ENCODE results near the gene FRMD4B.
A peak's percentile ranks its signal among the peaks of the same experiment; 100 is the strongest.
"Not testable (repeated sequence)": the region's sequence is repeated elsewhere in the genome, so short reads cannot be mapped to it uniquely, and the experiment has no call there.

Gene FRMD4B

DNA sequence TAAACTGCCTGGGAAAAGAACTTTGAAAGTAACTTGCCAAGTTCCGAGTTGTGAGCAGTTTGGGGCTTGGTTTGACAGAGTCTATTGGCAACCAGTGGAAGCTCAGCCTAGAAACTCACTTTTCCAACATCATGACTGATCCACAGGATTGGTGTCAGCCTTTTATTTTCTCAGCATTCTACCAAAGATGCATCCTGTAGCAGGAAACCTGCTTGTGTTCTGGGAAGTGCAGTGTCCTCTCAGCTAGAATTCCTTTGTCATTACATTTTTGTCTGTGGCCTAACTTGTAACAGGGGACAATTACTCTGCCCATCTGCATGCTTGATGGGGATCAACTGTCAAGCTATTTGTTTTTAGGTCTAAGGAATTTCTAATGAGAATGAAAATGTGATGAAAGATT is 146.8 kb downstream of the FRMD4B start:
- Histone ChIP-seq H3K27me3 (ENCODE audit: insufficient read depth, low read length) (no peaks in the 10 kb centered on the region), H3K9me3 (ENCODE audit: insufficient read depth, low read depth, low read length) (no peaks in the 10 kb centered on the region), H3K9ac (ENCODE audit: low read depth, low read length) (no peak overlapping the region), H3K4me1 (ENCODE audit: insufficient read depth, low read length) (peaks cover 52% of the 10 kb centered on the region), H3K36me3 (ENCODE audit: insufficient read depth, low read length) (no peaks in the 10 kb centered on the region), H3K4me3 (ENCODE audit: low read length) (no peak overlapping the region), H3K27ac (ENCODE audit: low read depth, low read length) (peak overlapping the region; percentile 47; the same call in 1 of the 2 replicates)
- 61% methylated on average over 1 of the region's 1 CpG for WGBS

DNA sequence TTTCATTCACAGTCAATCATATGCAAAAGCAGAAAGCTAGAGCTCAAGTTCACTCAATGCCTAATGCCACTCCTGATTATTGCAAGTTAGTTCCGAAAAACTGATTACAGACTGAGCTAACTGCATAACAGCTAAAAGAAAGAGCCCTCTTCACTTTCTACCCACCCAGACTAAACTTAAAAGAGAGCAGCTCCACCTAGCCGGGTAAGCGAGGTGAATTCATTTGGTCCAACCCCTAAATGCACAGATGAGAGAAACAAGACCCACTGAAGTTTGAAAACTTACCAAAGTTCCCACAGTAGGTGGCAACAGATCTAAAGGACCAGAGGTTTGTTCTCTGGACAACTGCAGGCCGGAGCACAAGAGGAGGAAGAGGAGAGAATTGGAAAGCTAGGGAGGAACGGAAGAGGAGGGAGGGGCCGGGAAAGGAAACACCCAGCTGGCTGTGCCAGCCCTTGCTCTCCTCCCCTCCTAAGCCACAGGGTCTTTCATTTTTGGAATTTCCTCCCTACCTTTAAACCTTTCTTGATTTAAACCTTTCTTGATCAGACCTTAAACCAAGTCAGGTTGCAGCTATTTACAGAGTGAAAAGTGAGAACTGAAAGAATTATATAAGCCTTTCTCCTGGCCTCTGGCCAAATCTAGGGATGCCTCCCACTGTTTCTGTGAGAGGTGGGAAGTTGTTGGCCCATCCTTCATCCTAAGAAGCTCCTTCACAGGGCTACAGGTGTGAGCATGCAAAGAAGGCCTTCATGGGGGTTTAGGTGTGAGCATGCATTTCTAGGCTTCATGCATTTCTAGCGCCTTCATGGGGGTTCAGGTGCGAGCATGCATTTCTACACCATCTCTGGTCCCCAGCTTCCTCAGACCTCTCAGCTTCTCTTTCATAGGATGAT is 148.8 kb downstream of the FRMD4B start:
- H3K27ac ChIP-seq (ENCODE audit: low read depth, low read length) = no peak overlapping the region
- 46% methylated on average over 8 of the region's 8 CpGs for WGBS
- no peaks in the 10 kb centered on the region for H3K36me3 ChIP-seq (ENCODE audit: insufficient read depth, low read length)
- no peaks in the 10 kb centered on the region for H3K9me3 ChIP-seq (ENCODE audit: insufficient read depth, low read depth, low read length)
- no peak overlapping the region for H3K4me3 ChIP-seq (ENCODE audit: low read length)
- no peaks in the 10 kb centered on the region for H3K27me3 ChIP-seq (ENCODE audit: insufficient read depth, low read length)
- H3K4me1 ChIP-seq (ENCODE audit: insufficient read depth, low read length) = peaks cover 39% of the 10 kb centered on the region
- no peak overlapping the region for H3K9ac ChIP-seq (ENCODE audit: low read depth, low read length)

DNA sequence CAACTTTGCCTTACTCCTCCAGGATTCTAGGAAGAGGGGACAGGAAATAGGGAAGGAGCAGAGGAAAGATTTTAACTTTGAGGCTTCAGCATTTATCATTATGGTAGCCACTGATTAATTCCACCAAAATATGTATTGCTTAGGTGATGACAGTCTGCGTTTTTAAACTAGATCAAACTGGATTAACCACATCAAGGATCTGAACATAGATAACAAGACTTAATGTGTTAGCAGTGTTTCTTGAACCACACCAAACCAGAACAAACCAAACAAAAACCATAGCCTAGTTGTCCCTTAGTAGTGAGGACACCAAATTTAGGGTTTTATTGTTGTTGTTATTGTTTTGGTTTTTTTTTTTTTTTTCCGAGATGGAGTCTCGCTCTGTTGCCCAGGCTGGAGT is 150.0 kb downstream of the FRMD4B start:
- H3K27ac ChIP-seq (ENCODE audit: low read depth, low read length) = no peak overlapping the region
- H3K27me3 ChIP-seq (ENCODE audit: insufficient read depth, low read length) = no peaks in the 10 kb centered on the region
- WGBS = 91% methylated on average over 3 of the region's 3 CpGs
- no peak overlapping the region for H3K4me3 ChIP-seq (ENCODE audit: low read length)
- no peaks in the 10 kb centered on the region for H3K9me3 ChIP-seq (ENCODE audit: insufficient read depth, low read depth, low read length)
- H3K4me1 ChIP-seq (ENCODE audit: insufficient read depth, low read length) = peaks cover 28% of the 10 kb centered on the region
- H3K36me3 ChIP-seq (ENCODE audit: insufficient read depth, low read length) = no peaks in the 10 kb centered on the region
- no peak overlapping the region for H3K9ac ChIP-seq (ENCODE audit: low read depth, low read length)

DNA sequence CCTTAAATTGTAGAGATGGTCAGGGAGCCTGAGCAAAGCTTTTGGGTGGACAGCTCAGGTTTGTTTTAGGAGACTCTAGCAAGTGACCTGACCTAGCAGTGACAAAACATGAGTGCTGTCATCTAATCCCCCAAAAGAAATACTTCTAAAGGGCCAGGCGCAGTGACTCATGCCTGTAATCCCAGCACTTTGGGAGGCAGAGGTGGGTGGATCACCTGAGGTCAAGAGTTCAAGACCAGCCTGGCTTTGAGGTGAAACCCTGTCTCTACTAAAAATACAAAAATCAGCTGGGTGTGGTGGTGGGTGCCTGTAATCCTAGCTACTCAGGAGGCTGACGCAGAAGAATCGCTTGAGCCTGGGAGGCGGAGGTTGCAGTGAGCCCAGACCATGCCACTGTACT is 150.7 kb downstream of the FRMD4B start:
- not testable (repeated sequence) for H3K4me3 ChIP-seq (ENCODE audit: low read length); H3K36me3 ChIP-seq (ENCODE audit: insufficient read depth, low read length)
- WGBS = 98% methylated on average over 4 of the region's 4 CpGs

DNA sequence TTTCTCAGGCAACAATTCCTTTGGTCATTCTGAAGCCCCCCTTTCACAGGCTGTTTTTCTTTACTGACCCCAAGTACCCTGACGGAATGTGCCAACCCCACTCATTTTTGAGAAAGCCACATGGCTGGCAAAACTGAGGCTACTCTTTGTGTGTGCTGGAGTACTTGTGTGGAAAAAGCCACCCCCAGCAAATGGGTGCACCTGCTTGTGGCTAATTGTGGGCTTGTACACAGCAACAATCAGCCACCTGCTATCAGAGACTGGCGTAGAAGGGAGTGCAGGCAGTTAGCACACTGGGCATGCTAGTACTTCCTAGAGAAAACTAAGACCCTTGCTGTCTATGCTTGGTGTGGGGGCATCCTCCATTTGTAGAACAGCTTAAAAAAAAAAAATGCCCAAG is 153.4 kb downstream of the FRMD4B start:
- H3K36me3 ChIP-seq (ENCODE audit: insufficient read depth, low read length) = no peaks in the 10 kb centered on the region
- H3K4me3 ChIP-seq (ENCODE audit: low read length) = no peak overlapping the region
- H3K9me3 ChIP-seq (ENCODE audit: insufficient read depth, low read depth, low read length) = no peaks in the 10 kb centered on the region
- no peaks in the 10 kb centered on the region for H3K27me3 ChIP-seq (ENCODE audit: insufficient read depth, low read length)
- 94% methylated on average over 2 of the region's 2 CpGs for WGBS
- peaks cover 11% of the 10 kb centered on the region for H3K4me1 ChIP-seq (ENCODE audit: insufficient read depth, low read length)
- no peak overlapping the region for H3K9ac ChIP-seq (ENCODE audit: low read depth, low read length)
- no peak overlapping the region for H3K27ac ChIP-seq (ENCODE audit: low read depth, low read length)

More for the DNA sequence above, 150.7 kb downstream of the FRMD4B start:
- H3K9me3 ChIP-seq (ENCODE audit: insufficient read depth, low read depth, low read length); H3K27me3 ChIP-seq (ENCODE audit: insufficient read depth, low read length); H3K27ac ChIP-seq (ENCODE audit: low read depth, low read length); H3K9ac ChIP-seq (ENCODE audit: low read depth, low read length): not testable (repeated sequence)
- peaks cover 24% of the 10 kb centered on the region for H3K4me1 ChIP-seq (ENCODE audit: insufficient read depth, low read length)

DNA sequence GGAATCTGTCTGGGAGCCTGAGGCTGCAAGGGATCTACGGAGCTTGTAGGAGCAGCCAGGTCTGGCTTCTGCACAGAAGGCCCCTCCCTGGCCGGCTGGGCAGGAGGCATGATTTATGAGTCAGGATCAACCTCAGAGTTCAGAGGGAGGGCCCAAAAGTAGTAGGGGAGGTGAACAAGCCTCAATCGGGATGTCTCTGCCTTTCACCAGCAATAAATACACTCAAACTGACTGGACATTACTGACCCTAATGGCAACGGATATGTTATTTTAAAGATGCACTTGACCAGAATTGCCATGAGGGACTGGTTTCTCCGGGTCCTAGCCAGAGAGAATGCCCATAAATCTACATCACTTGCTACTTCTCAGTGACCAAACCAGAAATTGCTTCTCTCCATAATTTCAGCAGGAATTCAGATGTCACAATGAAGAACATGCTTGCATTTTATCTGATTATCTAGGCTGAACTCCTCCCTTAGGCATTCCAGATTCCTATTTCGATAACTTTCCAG is 153.9 kb downstream of the FRMD4B start:
- no peak overlapping the region for H3K4me3 ChIP-seq (ENCODE audit: low read length)
- no peak overlapping the region for H3K9ac ChIP-seq (ENCODE audit: low read depth, low read length)
- peaks cover 6% of the 10 kb centered on the region for H3K4me1 ChIP-seq (ENCODE audit: insufficient read depth, low read length)
- no peaks in the 10 kb centered on the region for H3K9me3 ChIP-seq (ENCODE audit: insufficient read depth, low read depth, low read length)
- H3K27me3 ChIP-seq (ENCODE audit: insufficient read depth, low read length) = no peaks in the 10 kb centered on the region
- no peaks in the 10 kb centered on the region for H3K36me3 ChIP-seq (ENCODE audit: insufficient read depth, low read length)
- 86% methylated on average over 4 of the region's 6 CpGs for WGBS
- H3K27ac ChIP-seq (ENCODE audit: low read depth, low read length) = no peak overlapping the region

DNA sequence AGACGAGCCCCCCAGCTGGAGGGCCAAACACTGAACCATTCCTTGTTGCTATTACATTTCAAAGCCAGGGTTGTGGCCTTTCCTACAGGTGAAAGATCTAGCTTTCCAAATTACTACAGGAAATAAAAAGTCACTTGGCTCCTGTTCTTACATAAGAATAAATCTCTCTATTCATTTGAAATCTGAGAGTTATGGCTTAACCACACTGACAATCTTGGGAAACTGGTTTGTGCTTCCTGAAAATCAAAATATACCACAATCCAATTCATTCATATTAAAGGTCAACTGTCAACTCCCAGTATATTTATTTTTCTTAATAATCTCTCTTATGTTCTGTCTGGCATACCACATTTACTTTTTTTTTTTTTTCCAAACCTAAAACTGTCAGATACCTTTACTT is 159.8 kb downstream of the FRMD4B start:
- Histone ChIP-seq H3K27ac (ENCODE audit: low read depth, low read length) (no peak overlapping the region), H3K9ac (ENCODE audit: low read depth, low read length) (no peak overlapping the region), H3K9me3 (ENCODE audit: insufficient read depth, low read depth, low read length) (no peaks in the 10 kb centered on the region), H3K4me1 (ENCODE audit: insufficient read depth, low read length) (no peaks in the 10 kb centered on the region), H3K4me3 (ENCODE audit: low read length) (no peak overlapping the region), H3K27me3 (ENCODE audit: insufficient read depth, low read length) (no peaks in the 10 kb centered on the region), H3K36me3 (ENCODE audit: insufficient read depth, low read length) (no peaks in the 10 kb centered on the region)
- WGBS = 73% methylated on average over 1 of the region's 1 CpG

DNA sequence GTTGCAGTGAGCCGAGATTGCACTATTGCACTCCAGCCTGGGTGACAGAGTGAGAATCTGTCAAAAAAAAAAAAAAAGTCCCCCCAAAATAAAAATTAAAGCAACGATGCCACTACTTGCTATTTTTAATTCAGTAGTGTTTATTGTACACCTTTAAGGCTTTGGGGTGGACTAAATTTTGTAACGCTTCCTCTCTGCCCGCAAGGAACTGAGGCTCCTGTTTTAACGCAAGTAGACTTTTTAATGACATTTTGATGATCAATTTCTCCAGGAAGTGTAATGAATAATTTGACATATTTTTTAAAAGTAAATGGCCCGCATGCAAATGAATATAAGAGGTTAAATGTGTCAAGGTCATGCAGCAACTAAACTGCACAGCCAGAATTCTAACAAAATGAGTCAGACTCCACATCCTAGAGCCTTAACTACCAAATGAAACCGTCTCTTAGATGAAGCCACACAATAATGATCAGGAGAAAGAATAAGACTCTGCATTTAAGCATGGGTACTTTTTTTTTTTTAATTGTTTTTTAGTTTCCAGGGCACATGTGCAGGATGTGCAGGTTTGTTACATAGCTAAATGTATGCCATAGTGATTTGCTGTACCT is 166.7 kb downstream of the FRMD4B start:
- WGBS = 99% methylated on average over 6 of the region's 7 CpGs
- no peaks in the 10 kb centered on the region for H3K27me3 ChIP-seq (ENCODE audit: insufficient read depth, low read length)
- H3K9me3 ChIP-seq (ENCODE audit: insufficient read depth, low read depth, low read length) = no peaks in the 10 kb centered on the region
- H3K9ac ChIP-seq (ENCODE audit: low read depth, low read length) = no peak overlapping the region
- H3K4me3 ChIP-seq (ENCODE audit: low read length) = no peak overlapping the region
- H3K27ac ChIP-seq (ENCODE audit: low read depth, low read length) = no peak overlapping the region
- no peaks in the 10 kb centered on the region for H3K4me1 ChIP-seq (ENCODE audit: insufficient read depth, low read length)
- H3K36me3 ChIP-seq (ENCODE audit: insufficient read depth, low read length) = no peaks in the 10 kb centered on the region

DNA sequence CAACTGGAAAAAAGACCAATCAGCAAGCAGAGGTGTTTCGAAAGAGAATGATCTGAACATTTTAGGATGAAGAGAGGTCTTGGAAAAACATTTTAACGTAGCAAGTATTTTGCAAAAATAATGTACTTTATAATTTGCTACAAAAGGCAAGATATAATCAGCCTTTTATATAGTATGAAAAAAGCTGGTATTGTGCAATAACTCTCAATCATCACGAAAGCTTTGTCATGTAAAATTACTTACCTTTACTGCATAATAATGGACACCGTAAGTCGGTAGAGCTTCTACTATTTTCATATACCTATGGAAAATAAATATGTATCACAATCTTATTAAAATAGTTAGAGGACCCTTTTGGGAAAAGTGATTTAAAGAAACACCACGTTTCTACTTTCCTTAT is 167.8 kb downstream of the FRMD4B start:
- Histone ChIP-seq H3K27ac (ENCODE audit: low read depth, low read length) (no peak overlapping the region), H3K36me3 (ENCODE audit: insufficient read depth, low read length) (no peaks in the 10 kb centered on the region), H3K4me1 (ENCODE audit: insufficient read depth, low read length) (no peaks in the 10 kb centered on the region), H3K9me3 (ENCODE audit: insufficient read depth, low read depth, low read length) (no peaks in the 10 kb centered on the region), H3K27me3 (ENCODE audit: insufficient read depth, low read length) (no peaks in the 10 kb centered on the region), H3K9ac (ENCODE audit: low read depth, low read length) (no peak overlapping the region), H3K4me3 (ENCODE audit: low read length) (no peak overlapping the region)
- 100% methylated on average over 1 of the region's 6 CpGs for WGBS

DNA sequence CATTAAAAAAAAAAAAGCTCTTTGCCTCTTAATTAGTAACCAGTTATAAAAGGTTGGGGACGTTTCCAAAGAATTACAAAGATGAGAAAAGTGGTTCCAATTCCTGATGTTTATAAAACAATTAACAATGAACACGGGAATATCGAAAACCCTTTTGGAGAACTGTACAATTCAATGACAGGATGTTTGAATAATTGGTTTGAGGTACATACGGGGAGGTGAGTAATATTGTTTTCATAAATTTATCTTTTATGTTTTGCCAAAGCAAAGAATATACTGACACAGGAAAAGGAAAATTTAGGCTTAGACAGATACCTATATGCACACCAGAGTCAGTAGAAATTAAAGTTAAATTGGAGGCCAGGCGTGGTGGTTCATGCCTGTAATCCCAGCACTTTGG is 168.9 kb downstream of the FRMD4B start:
- no peaks in the 10 kb centered on the region for H3K27me3 ChIP-seq (ENCODE audit: insufficient read depth, low read length)
- whole genome bisulfite sequencing = 69% methylated on average over 4 of the region's 5 CpGs
- H3K4me3 ChIP-seq (ENCODE audit: low read length) = no peak overlapping the region
- no peaks in the 10 kb centered on the region for H3K36me3 ChIP-seq (ENCODE audit: insufficient read depth, low read length)
- H3K9me3 ChIP-seq (ENCODE audit: insufficient read depth, low read depth, low read length) = no peaks in the 10 kb centered on the region
- no peaks in the 10 kb centered on the region for H3K4me1 ChIP-seq (ENCODE audit: insufficient read depth, low read length)
- no peak overlapping the region for H3K27ac ChIP-seq (ENCODE audit: low read depth, low read length)
- no peak overlapping the region for H3K9ac ChIP-seq (ENCODE audit: low read depth, low read length)

DNA sequence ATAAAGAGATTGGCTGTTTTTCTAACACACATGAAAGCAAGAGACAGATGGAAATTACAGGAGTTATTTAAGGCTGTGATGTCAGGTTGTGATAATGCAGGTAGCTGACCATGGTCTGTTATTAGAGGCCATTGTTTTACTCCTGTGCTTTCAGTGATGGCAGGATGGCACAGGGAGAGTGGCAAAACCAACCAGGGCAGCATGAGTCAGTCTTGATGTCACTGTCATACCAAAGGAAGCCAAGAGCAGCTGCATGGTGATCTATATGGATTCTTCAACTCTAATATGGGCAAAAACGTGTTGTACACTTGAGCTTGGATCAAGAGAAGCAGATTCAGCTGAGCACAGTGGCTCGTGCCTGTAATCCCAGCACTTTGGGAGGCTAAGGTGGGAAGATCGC is 171.6 kb downstream of the FRMD4B start:
- WGBS = 59% methylated on average over 3 of the region's 3 CpGs
- no peak overlapping the region for H3K27ac ChIP-seq (ENCODE audit: low read depth, low read length)
- H3K9ac ChIP-seq (ENCODE audit: low read depth, low read length) = no peak overlapping the region
- no peaks in the 10 kb centered on the region for H3K9me3 ChIP-seq (ENCODE audit: insufficient read depth, low read depth, low read length)
- H3K4me3 ChIP-seq (ENCODE audit: low read length) = no peak overlapping the region
- H3K4me1 ChIP-seq (ENCODE audit: insufficient read depth, low read length) = no peaks in the 10 kb centered on the region
- H3K36me3 ChIP-seq (ENCODE audit: insufficient read depth, low read length) = no peaks in the 10 kb centered on the region
- H3K27me3 ChIP-seq (ENCODE audit: insufficient read depth, low read length) = no peaks in the 10 kb centered on the region

Data from HUES64 (cell line).